ENCODE measurements around the gene CNTNAP5. TPM values are rescaled to one million over a fixed set of nuclear protein-coding genes. Genes with fewer than 3 reads are reported as not detected.

The CNTNAP5 gene
- total and polyA plus RNA-seq, 3 donors from 2014 or later = 0.29 to 0.39 (median 0.31) TPM

- H3K4me3 ChIP-seq = no peak overlapping the region
- H3K27ac ChIP-seq = no peak overlapping the region
- TF ChIP-seq POLR2A (IDR thresholded peaks at IDR 0.05) = no peak
- no peak for TF ChIP-seq CTCF (IDR thresholded peaks at IDR 0.05)
- DNase-seq = no peak
- no peaks in the 10 kb centered on the region for H3K27me3 ChIP-seq
- no peaks in the 10 kb centered on the region for H3K4me1 ChIP-seq
- no peaks in the 10 kb centered on the region for H3K36me3 ChIP-seq (ENCODE audit: low read depth, missing control alignments)
- 81 to 93% methylated on average over 2 of the region's 2 CpGs for WGBS, 2 donors
- H3K9me3 ChIP-seq = no peaks in the 10 kb centered on the region
- intact Hi-C loops (cut with DNase I; ENCODE audit: low total_unique reads) = no loop called here
Observed at GRCh38 chr2:124476291-124476690, 451.2 kb downstream of the CNTNAP5 start.

GRCh38 chr2:124478761-124479160, 453.7 kb downstream of the CNTNAP5 start:
- no peaks in the 10 kb centered on the region for H3K27me3 ChIP-seq
- no peaks in the 10 kb centered on the region for H3K9me3 ChIP-seq
- no peaks in the 10 kb centered on the region for H3K36me3 ChIP-seq (ENCODE audit: low read depth, missing control alignments)
- TF ChIP-seq POLR2A (IDR thresholded peaks at IDR 0.05) (no peak), CTCF (IDR thresholded peaks at IDR 0.05) (no peak)
- DNase-seq = no peak
- 57 to 59% methylated on average over 6 of the region's 6 CpGs for WGBS, 2 donors
- H3K4me1 ChIP-seq = no peaks in the 10 kb centered on the region
- intact Hi-C loops (cut with DNase I; ENCODE audit: low total_unique reads) = no loop called here
- no peak overlapping the region for H3K4me3 ChIP-seq
- H3K27ac ChIP-seq = no peak overlapping the region

GRCh38 chr2:124480958-124481357, 455.9 kb downstream of the CNTNAP5 start:
- 29 to 32% methylated on average over 4 of the region's 4 CpGs for WGBS, 2 donors
- intact Hi-C loops (cut with DNase I; ENCODE audit: low total_unique reads) = no loop called here
- H3K9me3 ChIP-seq = no peaks in the 10 kb centered on the region
- DNase-seq = no peak
- TF ChIP-seq CTCF (IDR thresholded peaks at IDR 0.05) (no peak), POLR2A (IDR thresholded peaks at IDR 0.05) (no peak)
- no peaks in the 10 kb centered on the region for H3K4me1 ChIP-seq
- H3K36me3 ChIP-seq (ENCODE audit: low read depth, missing control alignments) = no peaks in the 10 kb centered on the region
- H3K27me3 ChIP-seq = no peaks in the 10 kb centered on the region
- H3K27ac ChIP-seq = no peak overlapping the region
- no peak overlapping the region for H3K4me3 ChIP-seq

- 43 to 61% methylated on average over 8 of the region's 8 CpGs for whole genome bisulfite sequencing, 2 donors
- Histone ChIP-seq H3K4me3 (no peak overlapping the region), H3K27me3 (no peaks in the 10 kb centered on the region), H3K9me3 (no peaks in the 10 kb centered on the region), H3K36me3 (ENCODE audit: low read depth, missing control alignments) (no peaks in the 10 kb centered on the region), H3K27ac (no peak overlapping the region), H3K4me1 (no peaks in the 10 kb centered on the region)
- no peak for TF ChIP-seq CTCF (IDR thresholded peaks at IDR 0.05)
- TF ChIP-seq POLR2A (IDR thresholded peaks at IDR 0.05) = no peak
- intact Hi-C loops (cut with DNase I; ENCODE audit: low total_unique reads) = no loop called here
- DNase-seq = no peak
Observed at GRCh38 chr2:124482044-124482443, 457.0 kb downstream of the CNTNAP5 start.

GRCh38 chr2:124482551-124482950, 457.5 kb downstream of the CNTNAP5 start:
- Histone ChIP-seq H3K4me3 (no peak overlapping the region), H3K27ac (no peak overlapping the region), H3K4me1 (no peaks in the 10 kb centered on the region), H3K36me3 (ENCODE audit: low read depth, missing control alignments) (no peaks in the 10 kb centered on the region), H3K27me3 (no peaks in the 10 kb centered on the region), H3K9me3 (no peaks in the 10 kb centered on the region)
- TF ChIP-seq POLR2A (IDR thresholded peaks at IDR 0.05) = no peak
- TF ChIP-seq CTCF (IDR thresholded peaks at IDR 0.05) = no peak
- no peak for DNase-seq
- intact Hi-C loops (cut with DNase I; ENCODE audit: low total_unique reads) = no loop called here
- 77 to 80% methylated on average over 6 of the region's 6 CpGs for WGBS, 2 donors
